PC-3 (cell line): ENCODE data around the gene ACTG1.

Source experiments
- CTCF ChIP-seq: fragments of 300-600 bp; sonication (generic); conservative IDR thresholded peaks from 2 replicates; pipeline ENCODE4 v1.5.1; 2017; ENCODE audit warnings: antibody characterized with exemption, low read depth, mild to moderate bottlenecking, low read length
- EZH2phosphoT487 ChIP-seq: fragments of 300-600 bp; sonication (generic); IDR thresholded peaks from 2 replicates; pipeline ENCODE4 v1.6.1; 2018; ENCODE audit warnings: mild to moderate bottlenecking, antibody characterized with exemption, low read length, borderline replicate concordance

- TF ChIP-seq CTCF (no peak), EZH2phosphoT487 (no peak)
These were observed 36.5 kb upstream of the ACTG1 start for GRCh38 chr17:81549031-81549557.
